ENCODE data around the gene MIA2. TPM values are rescaled to one million over a fixed set of nuclear protein-coding genes. Genes with fewer than 3 reads are reported as not detected.
"Not testable (repeated sequence)": the region's sequence is repeated elsewhere in the genome, so short reads cannot be mapped to it uniquely, and the experiment has no call there.

Gene MIA2
- total RNA-seq, 1 donor from 2014 or later = 27.3 TPM

DNA sequence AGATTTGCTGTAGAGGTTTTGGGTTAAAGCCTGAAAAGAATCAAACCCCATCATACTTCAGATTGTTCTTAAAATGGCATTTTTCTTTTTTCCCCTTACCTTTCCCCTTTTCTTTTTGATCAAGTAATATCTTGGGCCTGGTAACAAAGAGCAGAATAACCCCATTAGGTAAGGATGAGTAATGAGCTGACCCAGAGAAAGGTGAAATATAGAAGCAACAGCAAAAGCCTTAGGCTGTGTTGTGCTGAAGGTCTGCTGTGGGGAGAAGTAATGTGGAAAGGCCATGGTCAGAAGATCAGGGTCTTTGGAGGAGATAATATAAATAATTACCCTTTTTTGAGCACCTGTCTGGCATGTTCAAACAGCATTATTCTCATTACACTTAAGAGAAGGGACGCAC, 42.3 kb downstream of the MIA2 start:
- DNase-seq (ENCODE audit: low spot score) = no peak
- Mint-ChIP-seq H3K27me3 (ENCODE audit: low read depth) (no peaks in the 10 kb centered on the region), H3K36me3 (ENCODE audit: low read depth) (peaks cover 13% of the 10 kb centered on the region), H3K4me1 (ENCODE audit: low read depth) (peaks cover 10% of the 10 kb centered on the region), H3K4me3 (ENCODE audit: unreplicated experiment) (no peak overlapping the region), H3K9me3 (ENCODE audit: low read depth) (peaks cover 10% of the 10 kb centered on the region), H3K27ac (ENCODE audit: unreplicated experiment) (no peak overlapping the region)
- TF ChIP-seq, protein P1, sequence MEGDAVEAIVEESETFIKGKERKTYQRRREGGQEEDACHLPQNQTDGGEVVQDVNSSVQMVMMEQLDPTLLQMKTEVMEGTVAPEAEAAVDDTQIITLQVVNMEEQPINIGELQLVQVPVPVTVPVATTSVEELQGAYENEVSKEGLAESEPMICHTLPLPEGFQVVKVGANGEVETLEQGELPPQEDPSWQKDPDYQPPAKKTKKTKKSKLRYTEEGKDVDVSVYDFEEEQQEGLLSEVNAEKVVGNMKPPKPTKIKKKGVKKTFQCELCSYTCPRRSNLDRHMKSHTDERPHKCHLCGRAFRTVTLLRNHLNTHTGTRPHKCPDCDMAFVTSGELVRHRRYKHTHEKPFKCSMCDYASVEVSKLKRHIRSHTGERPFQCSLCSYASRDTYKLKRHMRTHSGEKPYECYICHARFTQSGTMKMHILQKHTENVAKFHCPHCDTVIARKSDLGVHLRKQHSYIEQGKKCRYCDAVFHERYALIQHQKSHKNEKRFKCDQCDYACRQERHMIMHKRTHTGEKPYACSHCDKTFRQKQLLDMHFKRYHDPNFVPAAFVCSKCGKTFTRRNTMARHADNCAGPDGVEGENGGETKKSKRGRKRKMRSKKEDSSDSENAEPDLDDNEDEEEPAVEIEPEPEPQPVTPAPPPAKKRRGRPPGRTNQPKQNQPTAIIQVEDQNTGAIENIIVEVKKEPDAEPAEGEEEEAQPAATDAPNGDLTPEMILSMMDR (IDR thresholded peaks at IDR 0.05) = no peak

DNA sequence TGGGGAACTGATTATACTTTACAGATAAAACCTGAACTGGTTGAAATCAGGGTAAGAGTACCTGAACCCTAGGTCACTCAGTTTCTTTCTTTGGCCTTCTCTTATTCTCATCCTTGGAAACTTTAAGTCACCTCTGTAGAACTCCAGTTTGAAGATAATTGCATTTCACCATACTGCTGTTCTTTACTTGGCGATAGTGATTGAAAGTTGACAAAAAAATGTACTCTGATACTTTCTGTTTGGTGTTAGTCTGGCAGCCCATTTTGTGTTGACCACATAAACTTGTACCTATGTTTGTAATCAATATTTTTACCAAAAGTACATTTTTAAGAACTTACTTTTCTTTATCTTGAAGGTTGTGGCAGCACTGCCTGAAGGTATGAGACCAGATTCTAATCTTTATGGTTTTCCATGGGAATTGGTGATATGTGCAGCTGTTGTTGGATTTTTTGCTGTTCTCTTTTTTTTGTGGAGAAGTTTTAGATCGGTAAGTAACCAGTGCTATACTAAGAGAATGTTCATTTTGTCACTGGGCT, 42.9 kb downstream of the MIA2 start:
- no peak overlapping the region for H3K27ac Mint-ChIP-seq (ENCODE audit: unreplicated experiment)
- H3K4me3 Mint-ChIP-seq (ENCODE audit: unreplicated experiment) = no peak overlapping the region
- peaks cover 16% of the 10 kb centered on the region for H3K36me3 Mint-ChIP-seq (ENCODE audit: low read depth)
- peaks cover 10% of the 10 kb centered on the region for H3K9me3 Mint-ChIP-seq (ENCODE audit: low read depth)
- H3K27me3 Mint-ChIP-seq (ENCODE audit: low read depth) = no peaks in the 10 kb centered on the region
- no peak for DNase-seq (ENCODE audit: low spot score)
- TF ChIP-seq, protein P1 (IDR thresholded peaks at IDR 0.05) = no peak
- peaks cover 8% of the 10 kb centered on the region for H3K4me1 Mint-ChIP-seq (ENCODE audit: low read depth)

DNA sequence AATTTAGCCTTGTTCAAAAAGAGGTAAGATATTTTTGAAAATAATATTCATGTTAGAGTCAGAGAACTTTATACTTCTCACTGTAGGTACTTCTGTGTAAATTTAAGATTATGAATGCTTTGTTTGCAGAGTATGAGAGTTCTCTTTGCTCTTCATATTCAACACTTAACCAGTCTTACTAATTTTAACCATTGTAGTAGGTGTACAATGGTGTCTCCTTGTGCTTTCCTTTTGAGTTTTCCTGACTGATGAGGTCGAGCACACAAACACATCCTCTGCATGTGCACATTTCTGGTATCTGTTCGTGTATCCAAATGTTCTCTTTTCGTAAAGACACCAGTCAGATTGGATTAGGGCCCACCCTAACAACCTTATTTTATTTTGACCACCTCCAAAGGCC, 45.8 kb downstream of the MIA2 start:
- DNase-seq (ENCODE audit: low spot score) = no peak
- Mint-ChIP-seq H3K4me1 (ENCODE audit: low read depth) (peaks cover 4% of the 10 kb centered on the region), H3K36me3 (ENCODE audit: low read depth) (peaks cover 12% of the 10 kb centered on the region), H3K4me3 (ENCODE audit: unreplicated experiment) (no peak overlapping the region), H3K9me3 (ENCODE audit: low read depth) (no peaks in the 10 kb centered on the region), H3K27me3 (ENCODE audit: low read depth) (no peaks in the 10 kb centered on the region), H3K27ac (ENCODE audit: unreplicated experiment) (no peak overlapping the region)
- TF ChIP-seq, protein P1 (IDR thresholded peaks at IDR 0.05) = no peak

DNA sequence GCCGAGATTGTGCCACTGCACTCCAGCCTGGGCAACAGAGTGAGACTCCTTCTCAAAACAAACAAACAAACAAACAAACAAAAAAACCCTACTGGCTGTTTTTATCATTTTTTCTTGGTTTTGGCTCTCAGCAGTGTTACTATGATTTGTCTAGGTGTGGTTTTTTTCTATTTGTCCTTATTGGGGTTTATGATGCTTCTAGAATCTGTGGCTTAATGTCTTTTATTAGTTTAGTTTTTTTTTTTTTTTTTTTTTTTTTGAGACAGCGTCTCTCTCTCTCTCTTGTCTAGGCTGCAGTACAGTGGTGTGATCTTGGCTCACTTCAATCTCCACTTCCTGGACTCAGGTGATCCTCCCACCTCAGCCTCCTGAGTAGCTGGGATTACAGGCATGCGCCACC, 47.0 kb downstream of the MIA2 start:
- H3K36me3 Mint-ChIP-seq (ENCODE audit: low read depth) = peaks cover 12% of the 10 kb centered on the region
- not testable (repeated sequence) for H3K27ac Mint-ChIP-seq (ENCODE audit: unreplicated experiment); H3K4me3 Mint-ChIP-seq (ENCODE audit: unreplicated experiment); H3K27me3 Mint-ChIP-seq (ENCODE audit: low read depth); DNase-seq (ENCODE audit: low spot score); H3K9me3 Mint-ChIP-seq (ENCODE audit: low read depth); H3K4me1 Mint-ChIP-seq (ENCODE audit: low read depth)

DNA sequence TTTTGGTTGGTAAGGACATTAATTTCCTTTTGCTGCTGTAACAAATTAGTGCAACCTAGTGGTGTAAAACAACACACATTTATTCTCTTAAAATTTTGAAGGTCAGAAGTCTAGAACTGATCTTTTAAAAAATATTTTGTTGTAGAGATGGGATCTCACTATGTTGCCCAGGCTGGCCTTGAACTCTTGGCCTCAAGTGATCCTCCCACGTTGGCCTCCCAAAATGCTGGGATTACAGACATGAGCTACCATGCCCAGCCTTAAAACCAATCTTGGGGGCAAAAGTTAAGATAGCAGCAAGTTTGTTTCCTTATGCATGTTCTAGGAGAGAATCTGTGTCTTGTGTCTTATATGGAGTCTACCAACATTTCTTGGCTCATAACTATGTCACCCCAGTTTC, 55.8 kb downstream of the MIA2 start:
- Mint-ChIP-seq H3K27ac (ENCODE audit: unreplicated experiment) (no peak overlapping the region), H3K27me3 (ENCODE audit: low read depth) (no peaks in the 10 kb centered on the region), H3K4me1 (ENCODE audit: low read depth) (no peaks in the 10 kb centered on the region), H3K36me3 (ENCODE audit: low read depth) (peaks cover 7% of the 10 kb centered on the region), H3K9me3 (ENCODE audit: low read depth) (no peaks in the 10 kb centered on the region), H3K4me3 (ENCODE audit: unreplicated experiment) (no peak overlapping the region)
- no peak for DNase-seq (ENCODE audit: low spot score)
- TF ChIP-seq, protein P1 (IDR thresholded peaks at IDR 0.05) = no peak

DNA sequence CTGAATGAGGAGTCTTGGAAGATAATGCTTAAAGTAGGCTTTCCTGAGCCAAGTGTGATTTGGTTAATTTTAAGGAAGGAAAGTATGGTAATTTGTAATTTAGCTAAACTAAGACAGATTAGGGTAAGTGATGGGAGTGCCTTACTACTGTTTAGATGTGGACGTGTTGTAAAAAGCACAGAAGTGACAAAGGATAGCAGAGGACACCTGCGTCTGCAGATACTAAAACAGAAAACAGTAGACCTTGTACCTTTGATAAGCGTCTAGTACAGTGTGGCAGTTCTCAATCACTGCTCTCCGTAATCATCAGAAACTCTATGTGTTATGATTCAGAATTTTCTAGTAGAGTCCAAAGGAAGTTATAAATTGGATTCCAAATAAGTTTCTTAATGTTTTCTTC, 58.0 kb downstream of the MIA2 start:
- Mint-ChIP-seq H3K27me3 (ENCODE audit: low read depth) (no peaks in the 10 kb centered on the region), H3K27ac (ENCODE audit: unreplicated experiment) (no peak overlapping the region), H3K4me3 (ENCODE audit: unreplicated experiment) (no peak overlapping the region), H3K36me3 (ENCODE audit: low read depth) (peaks cover 10% of the 10 kb centered on the region), H3K9me3 (ENCODE audit: low read depth) (no peaks in the 10 kb centered on the region), H3K4me1 (ENCODE audit: low read depth) (no peaks in the 10 kb centered on the region)
- no peak for DNase-seq (ENCODE audit: low spot score)
- TF ChIP-seq, protein P1 (IDR thresholded peaks at IDR 0.05) = no peak
